ENCODE measurements around the gene ABCC9.

ABCC9 gene

DNA sequence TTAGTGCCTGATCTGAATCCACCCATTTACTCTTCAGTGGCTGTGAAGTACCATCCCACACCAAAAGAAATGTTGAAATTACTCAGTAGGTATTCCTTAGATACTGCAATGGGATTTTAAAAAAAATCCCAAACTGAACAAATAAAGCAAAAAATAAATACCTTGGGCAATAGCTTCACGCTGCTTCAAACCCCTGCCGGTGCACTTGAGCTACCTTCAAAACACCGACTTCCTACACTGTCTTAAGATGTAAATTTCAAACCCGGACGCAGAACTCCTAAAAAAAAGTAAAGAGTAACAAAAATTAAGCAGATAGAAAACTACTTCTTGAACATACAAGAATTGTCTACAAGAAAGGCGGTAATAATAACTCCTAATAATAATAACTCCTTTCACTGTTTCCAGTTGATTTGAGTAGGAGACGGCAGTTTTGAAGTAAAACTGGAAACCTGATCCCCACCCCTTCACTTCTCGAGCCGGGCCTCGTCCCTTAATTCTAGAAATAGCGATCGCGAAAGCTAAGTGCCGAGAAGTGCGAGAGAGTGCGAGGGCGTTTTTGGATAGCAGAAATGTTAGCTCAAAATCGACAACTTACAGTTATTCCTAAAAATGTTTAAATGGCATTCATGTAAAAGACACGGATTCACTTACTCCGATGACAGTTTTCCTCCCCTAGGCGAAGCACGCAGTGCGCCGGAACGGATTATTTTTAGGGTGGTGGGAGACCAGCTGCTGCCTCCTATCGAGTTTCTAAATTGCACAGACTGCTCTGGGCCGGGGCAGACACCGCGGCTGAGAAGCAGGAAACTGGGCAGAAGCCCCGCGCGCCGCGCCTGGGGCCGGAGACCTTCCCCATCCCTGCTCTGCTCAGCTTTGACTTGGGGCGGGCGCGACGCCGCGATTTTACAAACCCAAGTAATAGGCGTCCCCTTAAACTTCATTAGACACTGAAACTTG lies at the start of gene ABCC9:
Gene ABCC9 (minus strand): TSS at position 878 of the 957 bp plus-strand sequence. CDS start 4,752 bp downstream, outside the sequence.
- H3K4me3 Mint-ChIP-seq = no peak within 1 kb of the TSS
- H3K4me1 Mint-ChIP-seq = peaks cover 13% of the 10 kb centered on the region
- no peaks in the 10 kb centered on the region for H3K36me3 Mint-ChIP-seq (ENCODE audit: insufficient read depth)
- no peak within 1 kb of the TSS for H3K27ac Mint-ChIP-seq (ENCODE audit: low read depth)
- H3K9me3 Mint-ChIP-seq = peaks cover 7% of the 10 kb centered on the region
- peaks cover 77% of the 10 kb centered on the region for H3K27me3 Mint-ChIP-seq
- DNase-seq (ENCODE audit: low spot score in 2 of 2) (no peak), ATAC-seq (replicated peaks; ENCODE audit: extremely low read depth, poor library complexity, severe bottlenecking) (no peak)

DNA sequence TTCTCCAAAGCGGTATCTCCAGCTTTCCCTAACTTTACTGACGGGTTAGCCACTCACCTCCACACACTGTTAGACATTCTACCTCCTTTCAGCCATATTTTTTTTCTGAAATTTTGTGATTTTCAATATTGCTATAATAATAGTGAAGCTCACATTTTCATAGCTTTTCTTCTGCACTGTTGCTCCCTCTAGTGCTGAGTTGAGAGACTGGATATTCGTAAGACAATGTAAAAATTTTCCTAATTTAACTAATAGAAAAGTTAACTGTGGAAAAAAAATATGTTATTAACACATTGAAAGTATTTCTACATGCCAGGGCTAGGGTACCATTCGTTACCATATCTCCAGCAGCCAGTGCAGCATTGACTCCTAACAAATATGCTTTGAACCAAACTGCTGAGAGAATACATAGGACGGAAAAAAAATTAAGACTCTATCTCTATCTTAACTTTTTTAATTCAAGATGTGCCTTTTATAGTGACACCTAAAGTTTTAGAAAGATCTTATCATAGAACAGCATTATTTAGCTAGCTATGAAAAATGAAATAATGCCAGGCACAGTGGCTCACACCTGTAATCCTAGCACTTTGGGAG lies 48.7 kb upstream of the ABCC9 start:
- Mint-ChIP-seq H3K4me3 (no peak overlapping the region), H3K4me1 (peaks cover 10% of the 10 kb centered on the region), H3K36me3 (ENCODE audit: insufficient read depth) (no peaks in the 10 kb centered on the region), H3K27ac (ENCODE audit: low read depth) (no peak overlapping the region), H3K9me3 (no peaks in the 10 kb centered on the region), H3K27me3 (peaks cover 12% of the 10 kb centered on the region)
- ATAC-seq (replicated peaks; ENCODE audit: extremely low read depth, poor library complexity, severe bottlenecking) = no peak
- DNase-seq (ENCODE audit: low spot score in 2 of 2) = no peak

DNA sequence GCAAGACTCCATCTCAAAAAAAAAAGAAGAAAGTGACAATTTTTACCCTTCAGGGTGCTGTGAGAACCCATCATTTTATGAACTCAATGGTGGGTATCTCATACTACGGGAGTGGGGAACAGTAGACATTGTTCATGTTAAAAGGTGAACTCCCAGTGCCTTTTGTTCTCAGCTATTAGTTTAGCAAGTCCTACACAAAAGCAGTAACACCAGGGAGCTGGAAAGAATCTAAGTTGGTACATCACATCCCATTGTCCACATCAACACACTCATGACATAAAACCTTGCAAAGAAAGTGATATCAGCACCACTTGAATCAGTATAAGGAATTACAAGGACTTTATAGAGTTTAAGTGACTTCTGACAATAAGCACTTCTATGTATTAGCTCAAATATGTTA lies 47.4 kb upstream of the ABCC9 start:
- Mint-ChIP-seq H3K4me1 (peaks cover 10% of the 10 kb centered on the region), H3K4me3 (no peak overlapping the region), H3K9me3 (no peaks in the 10 kb centered on the region), H3K27ac (ENCODE audit: low read depth) (no peak overlapping the region), H3K27me3 (peaks cover 12% of the 10 kb centered on the region), H3K36me3 (ENCODE audit: insufficient read depth) (no peaks in the 10 kb centered on the region)
- DNase-seq (ENCODE audit: low spot score in 2 of 2) (no peak), ATAC-seq (replicated peaks; ENCODE audit: extremely low read depth, poor library complexity, severe bottlenecking) (no peak)

DNA sequence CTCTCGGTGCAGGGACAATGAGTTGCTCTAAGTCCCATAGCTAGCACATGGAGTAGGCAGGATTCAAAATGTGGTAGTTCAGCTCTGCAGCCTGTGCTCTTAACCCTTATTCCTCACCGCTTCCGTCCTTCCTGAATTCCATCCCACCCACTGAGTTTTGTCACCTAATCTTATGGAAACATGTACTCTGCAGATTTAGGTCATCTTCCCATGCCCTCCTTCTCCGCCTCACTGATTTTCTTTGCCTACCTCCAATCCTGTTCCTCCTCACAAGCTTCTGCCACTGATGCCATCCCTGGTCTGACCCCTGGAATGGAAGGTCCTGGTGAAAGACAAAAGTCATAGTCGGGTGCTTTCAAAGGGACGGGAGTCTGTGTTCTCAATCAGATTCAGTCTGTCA lies 46.5 kb upstream of the ABCC9 start:
- peaks cover 2% of the 10 kb centered on the region for H3K4me1 Mint-ChIP-seq
- no peak overlapping the region for H3K27ac Mint-ChIP-seq (ENCODE audit: low read depth)
- ATAC-seq (replicated peaks; ENCODE audit: extremely low read depth, poor library complexity, severe bottlenecking) (no peak), DNase-seq (ENCODE audit: low spot score in 2 of 2) (no peak)
- no peaks in the 10 kb centered on the region for H3K36me3 Mint-ChIP-seq (ENCODE audit: insufficient read depth)
- no peak overlapping the region for H3K4me3 Mint-ChIP-seq
- peaks cover 12% of the 10 kb centered on the region for H3K27me3 Mint-ChIP-seq
- no peaks in the 10 kb centered on the region for H3K9me3 Mint-ChIP-seq

DNA sequence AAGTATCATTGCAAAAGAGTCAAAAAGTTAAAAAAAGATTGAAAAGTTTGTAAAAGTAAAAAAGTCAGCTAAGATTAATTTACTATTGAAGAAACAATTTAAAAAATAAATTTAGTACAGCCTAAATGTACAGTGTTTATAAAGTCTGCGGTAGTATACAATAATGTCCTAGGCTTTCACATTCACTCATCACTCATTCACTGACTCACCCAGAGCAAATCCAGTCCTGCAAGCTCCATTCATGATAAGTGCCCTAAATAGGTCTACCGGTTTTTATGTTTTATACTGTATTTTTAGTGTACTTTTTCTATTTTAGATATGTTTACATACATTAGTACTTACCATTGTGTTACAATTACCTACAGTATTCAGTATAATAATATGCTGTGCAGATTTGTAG lies 43.9 kb upstream of the ABCC9 start:
- ATAC-seq (replicated peaks; ENCODE audit: extremely low read depth, poor library complexity, severe bottlenecking) = no peak
- no peaks in the 10 kb centered on the region for H3K4me1 Mint-ChIP-seq
- H3K27me3 Mint-ChIP-seq = peaks cover 35% of the 10 kb centered on the region
- no peaks in the 10 kb centered on the region for H3K36me3 Mint-ChIP-seq (ENCODE audit: insufficient read depth)
- no peak overlapping the region for H3K4me3 Mint-ChIP-seq
- no peak overlapping the region for H3K27ac Mint-ChIP-seq (ENCODE audit: low read depth)
- no peaks in the 10 kb centered on the region for H3K9me3 Mint-ChIP-seq
- no peak for DNase-seq (ENCODE audit: low spot score in 2 of 2)

DNA sequence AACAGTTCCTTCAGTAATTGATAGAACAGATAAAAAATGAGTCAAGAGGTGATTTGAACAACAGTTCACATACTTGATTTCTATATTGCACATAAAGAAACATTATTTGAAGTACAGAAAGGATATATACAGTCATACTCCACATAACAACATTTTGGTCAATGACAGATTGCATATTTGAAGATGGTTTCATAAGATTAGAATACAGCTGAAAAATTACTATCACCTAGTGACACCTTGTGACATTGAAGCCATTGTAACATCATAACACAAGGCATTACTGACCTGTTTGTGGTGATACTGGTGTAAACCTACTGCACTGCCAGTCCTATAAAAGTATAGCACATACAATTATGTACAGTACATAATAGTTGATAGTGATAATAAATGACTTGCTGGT lies 43.1 kb upstream of the ABCC9 start:
- Mint-ChIP-seq H3K27me3 (peaks cover 43% of the 10 kb centered on the region), H3K9me3 (no peaks in the 10 kb centered on the region), H3K36me3 (ENCODE audit: insufficient read depth) (no peaks in the 10 kb centered on the region), H3K27ac (ENCODE audit: low read depth) (no peak overlapping the region), H3K4me3 (no peak overlapping the region), H3K4me1 (no peaks in the 10 kb centered on the region)
- DNase-seq (ENCODE audit: low spot score in 2 of 2) (no peak), ATAC-seq (replicated peaks; ENCODE audit: extremely low read depth, poor library complexity, severe bottlenecking) (no peak)

DNA sequence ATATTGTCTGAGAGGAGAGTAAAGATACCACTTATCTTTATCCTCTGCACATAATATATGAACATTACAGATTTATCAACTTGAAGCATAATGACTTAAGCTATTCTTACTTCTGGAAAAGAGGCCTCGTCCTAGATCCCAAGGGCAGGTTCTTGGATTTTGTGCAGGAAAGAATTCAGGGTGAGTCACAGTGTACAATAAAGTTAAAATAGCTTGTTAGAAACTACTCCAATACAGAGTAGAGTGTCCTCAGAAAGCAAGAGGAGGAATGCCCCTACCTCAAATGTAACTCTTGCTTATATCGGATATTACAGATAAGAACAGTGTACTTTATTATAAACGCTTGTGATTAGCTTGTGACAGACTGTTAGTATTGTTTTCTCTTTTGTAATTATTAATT lies 41.9 kb upstream of the ABCC9 start:
- DNase-seq (ENCODE audit: low spot score in 2 of 2) = no peak
- Mint-ChIP-seq H3K4me3 (no peak overlapping the region), H3K36me3 (ENCODE audit: insufficient read depth) (no peaks in the 10 kb centered on the region), H3K9me3 (no peaks in the 10 kb centered on the region), H3K27ac (ENCODE audit: low read depth) (no peak overlapping the region), H3K4me1 (no peaks in the 10 kb centered on the region), H3K27me3 (peaks cover 44% of the 10 kb centered on the region)
- ATAC-seq (replicated peaks; ENCODE audit: extremely low read depth, poor library complexity, severe bottlenecking) = no peak

DNA sequence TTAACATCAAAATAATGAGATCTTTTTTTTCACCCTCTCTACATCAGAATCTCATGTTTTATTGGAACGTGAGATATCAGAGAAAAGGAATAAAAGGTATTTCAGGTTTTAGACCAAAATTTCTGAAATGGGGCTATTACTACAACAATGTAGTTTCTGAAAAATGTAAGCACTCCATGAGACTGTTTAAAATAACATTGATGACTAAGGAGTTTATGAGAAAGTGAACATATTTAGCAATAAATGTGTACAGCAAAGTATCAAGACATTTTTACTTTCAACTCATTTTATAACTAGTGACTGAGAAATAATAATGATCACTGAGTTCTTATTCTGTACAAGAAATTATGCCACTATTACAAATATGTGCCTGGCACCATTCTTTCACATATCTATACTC lies 39.3 kb upstream of the ABCC9 start:
- Mint-ChIP-seq H3K4me3 (no peak overlapping the region), H3K4me1 (no peaks in the 10 kb centered on the region), H3K27ac (ENCODE audit: low read depth) (no peak overlapping the region), H3K9me3 (no peaks in the 10 kb centered on the region), H3K27me3 (peaks cover 37% of the 10 kb centered on the region), H3K36me3 (ENCODE audit: insufficient read depth) (no peaks in the 10 kb centered on the region)
- DNase-seq (ENCODE audit: low spot score in 2 of 2) (no peak), ATAC-seq (replicated peaks; ENCODE audit: extremely low read depth, poor library complexity, severe bottlenecking) (no peak)

DNA sequence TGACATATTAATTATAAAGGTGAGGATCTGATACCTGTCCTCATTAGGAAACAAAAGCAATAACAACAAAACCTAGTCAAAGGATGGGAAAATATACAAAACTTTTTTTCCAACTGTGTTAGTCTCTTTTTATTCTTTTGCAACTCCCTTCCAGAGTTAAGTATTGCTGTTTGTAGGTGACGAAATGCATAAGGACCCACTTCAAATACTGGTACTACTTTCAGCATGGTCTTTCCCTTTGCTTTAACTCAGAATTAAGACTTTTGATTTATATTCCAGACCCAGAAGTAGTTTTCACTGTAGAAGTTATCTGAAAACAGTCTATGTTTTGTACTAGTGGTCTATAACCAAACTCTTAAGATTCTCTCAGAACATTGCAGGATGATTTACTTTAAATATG lies 34.1 kb upstream of the ABCC9 start:
- H3K9me3 Mint-ChIP-seq = no peaks in the 10 kb centered on the region
- DNase-seq (ENCODE audit: low spot score in 2 of 2) (no peak), ATAC-seq (replicated peaks; ENCODE audit: extremely low read depth, poor library complexity, severe bottlenecking) (no peak)
- H3K4me3 Mint-ChIP-seq = no peak overlapping the region
- H3K27ac Mint-ChIP-seq (ENCODE audit: low read depth) = no peak overlapping the region
- H3K27me3 Mint-ChIP-seq = peaks cover 23% of the 10 kb centered on the region
- no peaks in the 10 kb centered on the region for H3K4me1 Mint-ChIP-seq
- H3K36me3 Mint-ChIP-seq (ENCODE audit: insufficient read depth) = no peaks in the 10 kb centered on the region

DNA sequence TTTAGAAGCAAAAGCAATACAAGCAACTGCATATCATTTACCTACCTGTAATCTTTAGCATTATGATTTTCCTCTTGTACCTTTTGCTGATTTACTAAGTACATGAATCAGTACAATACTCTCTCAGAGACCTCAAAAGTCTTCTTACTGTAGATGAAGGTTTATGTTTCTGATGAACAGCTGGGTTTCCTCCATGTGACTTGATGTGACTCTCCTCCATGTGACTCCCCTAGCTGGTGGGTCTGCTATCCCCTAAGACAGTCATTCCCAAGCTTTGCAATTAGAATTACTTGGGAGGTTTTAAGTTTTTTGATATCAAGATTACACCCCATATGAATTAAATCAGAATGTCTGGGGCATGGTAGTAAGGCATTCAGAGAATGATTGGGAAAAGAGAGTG lies 32.0 kb upstream of the ABCC9 start:
- ATAC-seq (replicated peaks; ENCODE audit: extremely low read depth, poor library complexity, severe bottlenecking) = no peak

DNA sequence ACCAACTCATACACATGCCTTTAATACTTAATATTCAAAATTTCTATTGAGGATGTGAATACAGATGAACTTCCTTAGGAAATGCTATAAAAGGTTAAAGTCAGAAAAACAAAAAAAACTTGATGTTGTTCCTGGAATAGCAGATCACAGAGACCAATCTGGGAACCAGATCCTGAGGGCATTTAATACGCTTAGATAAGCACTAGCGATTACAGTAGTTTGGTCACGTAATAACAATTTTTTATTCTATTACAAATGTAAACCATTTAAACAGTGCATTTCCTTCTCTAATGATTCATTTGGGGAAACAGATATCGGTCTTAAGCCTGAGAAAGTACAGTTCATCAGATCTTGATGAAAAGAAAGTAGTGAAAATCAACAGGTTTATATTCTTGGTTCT lies 30.8 kb upstream of the ABCC9 start:
- Mint-ChIP-seq H3K4me1 (no peaks in the 10 kb centered on the region), H3K36me3 (ENCODE audit: insufficient read depth) (no peaks in the 10 kb centered on the region), H3K4me3 (no peak overlapping the region), H3K9me3 (no peaks in the 10 kb centered on the region), H3K27ac (ENCODE audit: low read depth) (no peak overlapping the region), H3K27me3 (peaks cover 8% of the 10 kb centered on the region)
- DNase-seq (ENCODE audit: low spot score in 2 of 2) = no peak
- no peak for ATAC-seq (replicated peaks; ENCODE audit: extremely low read depth, poor library complexity, severe bottlenecking)

More for the DNA sequence above, 32.0 kb upstream of the ABCC9 start:
- Mint-ChIP-seq H3K27me3 (peaks cover 8% of the 10 kb centered on the region), H3K4me3 (no peak overlapping the region), H3K36me3 (ENCODE audit: insufficient read depth) (no peaks in the 10 kb centered on the region), H3K9me3 (no peaks in the 10 kb centered on the region), H3K4me1 (no peaks in the 10 kb centered on the region), H3K27ac (ENCODE audit: low read depth) (no peak overlapping the region)
- no peak for DNase-seq (ENCODE audit: low spot score in 2 of 2)

DNA sequence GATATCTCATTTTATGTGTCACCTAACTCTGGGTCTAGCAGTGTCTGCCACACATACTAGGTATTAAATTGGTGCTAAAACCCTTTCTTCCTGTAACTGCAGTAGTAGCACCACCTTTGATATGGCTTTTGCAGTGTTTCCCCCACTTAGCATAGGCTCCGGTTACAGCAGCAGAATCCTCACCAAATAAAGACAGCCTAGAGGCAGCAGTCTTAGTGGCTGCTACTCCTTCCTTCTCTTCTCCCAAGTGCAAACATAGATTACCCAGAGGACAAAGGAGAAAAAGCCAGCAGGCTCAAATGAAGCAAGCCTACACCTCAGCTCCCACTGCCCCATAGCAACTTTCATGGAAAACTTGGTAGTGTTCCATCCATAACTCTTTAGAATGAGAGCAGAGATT lies 30.1 kb upstream of the ABCC9 start:
- Mint-ChIP-seq H3K27ac (ENCODE audit: low read depth) (no peak overlapping the region), H3K9me3 (no peaks in the 10 kb centered on the region), H3K27me3 (peaks cover 8% of the 10 kb centered on the region), H3K4me1 (no peaks in the 10 kb centered on the region), H3K4me3 (no peak overlapping the region), H3K36me3 (ENCODE audit: insufficient read depth) (no peaks in the 10 kb centered on the region)
- ATAC-seq (replicated peaks; ENCODE audit: extremely low read depth, poor library complexity, severe bottlenecking) (no peak), DNase-seq (ENCODE audit: low spot score in 2 of 2) (no peak)

DNA sequence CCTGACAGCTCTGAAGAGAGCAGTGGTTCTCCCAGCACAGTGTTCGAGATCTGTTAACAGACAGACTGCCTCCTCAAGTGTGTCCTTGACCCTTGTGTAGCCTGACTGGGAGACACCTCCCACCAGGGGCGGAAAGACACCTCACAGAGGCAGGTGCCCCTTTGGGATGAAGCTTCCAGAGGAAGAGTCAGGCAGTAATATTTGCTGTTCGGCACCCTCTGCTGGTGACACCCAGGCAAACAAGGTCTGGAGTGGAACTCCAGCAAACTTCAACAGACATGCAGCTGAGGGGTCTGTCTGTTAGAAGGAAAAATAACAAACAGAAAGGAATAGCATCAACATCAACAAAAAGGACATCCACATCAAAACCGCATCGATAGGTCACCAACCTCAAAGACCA lies 21.6 kb upstream of the ABCC9 start:
- no peak for DNase-seq (ENCODE audit: low spot score in 2 of 2)
- Mint-ChIP-seq H3K27ac (ENCODE audit: low read depth) (no peak overlapping the region), H3K36me3 (ENCODE audit: insufficient read depth) (peaks cover 1% of the 10 kb centered on the region), H3K27me3 (peaks cover 21% of the 10 kb centered on the region), H3K9me3 (no peaks in the 10 kb centered on the region), H3K4me3 (no peak overlapping the region), H3K4me1 (no peaks in the 10 kb centered on the region)
- no peak for ATAC-seq (replicated peaks; ENCODE audit: extremely low read depth, poor library complexity, severe bottlenecking)

All from central memory CD8-positive, alpha-beta T cell (primary cell).